PC-9 (cell line): ENCODE measurements around the gene ZNRF3. TPM values are rescaled to one million over a fixed set of nuclear protein-coding genes. Genes with fewer than 3 reads are reported as not detected.
"Not testable (repeated sequence)": the region's sequence is repeated elsewhere in the genome, so short reads cannot be mapped to it uniquely, and the experiment has no call there.

ENCODE experiments used
- BruUV-seq: library from RNA; stranded (reverse); fragments of 400-500 nt; replicated peaks from 2 replicates; lab custom pipeline; 2021; lab: Mats Ljungman, UMichigan
- CTCF ChIA-PET: fragments of 300-600 bp; sonication (Branson Sonifier 250); formaldehyde crosslinking; loops from one replicate; lab custom pipeline; 2022; ENCODE audit warnings: antibody characterized with exemption; lab: Charles Lee
- POLR2A ChIA-PET: fragments of 300-600 bp; sonication (Branson Sonifier 250); formaldehyde crosslinking; loops from one replicate; lab custom pipeline; 2022; ENCODE audit warnings: antibody characterized with exemption; ENCODE audit not compliant: unreplicated experiment; lab: Charles Lee
- DNase-seq, 2 experiments: peaks; one replicate each; pipeline versions ENCODE4 v3.0.0 to v3.0.0-alpha.2; 2015 to 2022; ENCODE audit warnings: mixed read lengths in 1 of 2
- H2AFZ ChIP-seq: fragments of 200-600 bp; sonication (generic); 2 replicates; pipeline ENCODE4 v1.8.1; 2017; ENCODE audit warnings: antibody characterized with exemption
- H3F3A ChIP-seq: fragments of 200-600 bp; sonication (generic); 2 replicates; pipeline ENCODE4 v1.8.1; 2017; ENCODE audit warnings: antibody characterized with exemption, mild to moderate bottlenecking, low read depth; ENCODE audit not compliant: insufficient read depth
- H3K27ac ChIP-seq: fragments of 200-600 bp; sonication (generic); 2 replicates; pipeline ENCODE4 v1.6.1; 2016; ENCODE audit warnings: mixed run types
- H3K27me3 ChIP-seq: fragments of 200-600 bp; sonication (generic); 2 replicates; pipeline ENCODE4 v1.6.1; 2016; ENCODE audit warnings: low read depth, mixed run types; ENCODE audit not compliant: insufficient read depth
- H3K36me3 ChIP-seq: fragments of 200-600 bp; sonication (generic); 2 replicates; pipeline ENCODE4 v1.6.1; 2016; ENCODE audit warnings: low read depth, mixed run types
- H3K4me1 ChIP-seq: fragments of 200-600 bp; sonication (generic); replicated peaks from 2 replicates; pipeline ENCODE4 v1.6.1; 2016; ENCODE audit warnings: mixed run types; ENCODE audit not compliant: insufficient read depth
- H3K4me2 ChIP-seq: fragments of 200-600 bp; sonication (generic); 2 replicates; pipeline ENCODE4 v1.6.1; 2017; ENCODE audit warnings: mixed run types
- H3K4me3 ChIP-seq: fragments of 200-600 bp; sonication (generic); 2 replicates; pipeline ENCODE4 v1.6.1; 2016; ENCODE audit warnings: mixed run types
- H3K79me2 ChIP-seq: fragments of 200-600 bp; sonication (generic); 2 replicates; pipeline ENCODE4 v1.6.1; 2017; ENCODE audit warnings: low read depth, mixed run types
- H3K9me2 ChIP-seq: fragments of 200-600 bp; sonication (generic); 2 replicates; pipeline ENCODE4 v1.8.1; 2017; ENCODE audit warnings: mild to moderate bottlenecking; ENCODE audit not compliant: insufficient read depth
- H3K9me3 ChIP-seq: fragments of 200-600 bp; sonication (generic); 2 replicates; pipeline ENCODE4 v1.8.1; 2016; ENCODE audit warnings: low read depth; ENCODE audit not compliant: insufficient read depth
- H4K20me1 ChIP-seq: fragments of 200-600 bp; sonication (generic); 2 replicates; pipeline ENCODE4 v1.8.1; 2017; ENCODE audit not compliant: insufficient read depth
- CTCF ChIP-seq: fragments of 200-600 bp; sonication (generic); conservative IDR thresholded peaks from 2 replicates; pipeline ENCODE4 v1.6.1; 2017; ENCODE audit warnings: mixed run types, antibody characterized with exemption, mild to moderate bottlenecking, moderate library complexity
- EZH2 ChIP-seq: fragments of 200-600 bp; sonication (generic); IDR thresholded peaks from 2 replicates; pipeline ENCODE4 v1.8.0; 2017; ENCODE audit warnings: antibody characterized with exemption, low read depth
- intact Hi-C: fragments of 100-400 bp; cut with micrococcal nuclease; formaldehyde crosslinking; loops from one replicate; pipeline ENCODE4 v1.10.0; 2022; ENCODE audit not compliant: unreplicated experiment
- total RNA-seq: library from RNA; stranded (reverse); gene quantifications from 2 replicates; pipeline ENCODE4 v1.2.3, GENCODE V29; 2021

ZNRF3 gene
- total RNA-seq, 1 experiment from 2014 or later: 5.2 TPM

- Histone ChIP-seq H3K4me1 (no peaks in the 10 kb centered on the region), H3K79me2 (no peaks in the 10 kb centered on the region), H3F3A (no peaks in the 10 kb centered on the region), H3K4me2 (no peak overlapping the region), H3K9me3 (no peaks in the 10 kb centered on the region), H3K4me3 (no peak overlapping the region), H2AFZ (no peak overlapping the region), H3K27ac (no peak overlapping the region), H3K36me3 (no peaks in the 10 kb centered on the region), H3K27me3 (no peaks in the 10 kb centered on the region), H3K9me2 (no peaks in the 10 kb centered on the region), H4K20me1 (no peaks in the 10 kb centered on the region)
- DNase-seq: no peak
- intact Hi-C loops: no loop called here
- CTCF ChIA-PET: no interaction called here
- POLR2A ChIA-PET: no interaction called here
- TF ChIP-seq EZH2 (no peak), CTCF (no peak)
- no TSS peak for BruUV-seq
These were observed 44.4 kb upstream of the ZNRF3 start for GRCh38 chr22:28838971-28839370.

- Histone ChIP-seq H3K4me2 (no peak overlapping the region), H3K4me3 (no peak overlapping the region), H4K20me1 (no peaks in the 10 kb centered on the region), H3K4me1 (no peaks in the 10 kb centered on the region), H2AFZ (no peak overlapping the region), H3K36me3 (no peaks in the 10 kb centered on the region), H3F3A (no peaks in the 10 kb centered on the region), H3K9me3 (no peaks in the 10 kb centered on the region), H3K27me3 (no peaks in the 10 kb centered on the region), H3K9me2 (no peaks in the 10 kb centered on the region), H3K79me2 (no peaks in the 10 kb centered on the region), H3K27ac (no peak overlapping the region)
- ChIA-PET CTCF (no interaction called here), POLR2A (no interaction called here)
- no peak for DNase-seq
- no TSS peak for BruUV-seq
- no peak for TF ChIP-seq CTCF
- TF ChIP-seq EZH2: no peak
- intact Hi-C loops: no loop called here
These were observed 42.3 kb upstream of the ZNRF3 start for GRCh38 chr22:28841111-28841510.

GRCh38 chr22:28843633-28844032 is 39.7 kb upstream of the ZNRF3 start:
- CTCF ChIA-PET: no interaction called here
- DNase-seq: no peak
- POLR2A ChIA-PET: no interaction called here
- Histone ChIP-seq H3K9me3 (peaks cover 16% of the 10 kb centered on the region), H2AFZ (no peak overlapping the region), H3K36me3 (no peaks in the 10 kb centered on the region), H3K9me2 (no peaks in the 10 kb centered on the region), H3K79me2 (no peaks in the 10 kb centered on the region), H3K27me3 (no peaks in the 10 kb centered on the region), H3K27ac (no peak overlapping the region), H3K4me3 (no peak overlapping the region), H3K4me1 (no peaks in the 10 kb centered on the region), H3F3A (no peaks in the 10 kb centered on the region), H3K4me2 (no peak overlapping the region), H4K20me1 (no peaks in the 10 kb centered on the region)
- TF ChIP-seq CTCF (no peak), EZH2 (no peak)
- intact Hi-C loops: no loop called here
- no TSS peak for BruUV-seq

GRCh38 chr22:28844277-28844676 is 39.1 kb upstream of the ZNRF3 start:
- BruUV-seq, DNase-seq, H3K36me3 ChIP-seq, H3K4me1 ChIP-seq, H3K4me2 ChIP-seq, H3K79me2 ChIP-seq, H3K9me2 ChIP-seq, H4K20me1 ChIP-seq, H3K4me3 ChIP-seq, H2AFZ ChIP-seq, H3K27ac ChIP-seq, intact Hi-C loops, H3F3A ChIP-seq, H3K27me3 ChIP-seq, CTCF ChIA-PET: not testable (repeated sequence)
- POLR2A ChIA-PET: interaction anchor here (0.7 kb wide), 1 partner anchor 26 kb away, joined by 4 read pairs; no protein-coding TSS in a partner anchor
- H3K9me3 ChIP-seq: peaks cover 16% of the 10 kb centered on the region
